ENCODE measurements around the gene NKIRAS1. TPM values are rescaled to one million over a fixed set of nuclear protein-coding genes. Genes with fewer than 3 reads are reported as not detected.
"Not testable (repeated sequence)": the region's sequence is repeated elsewhere in the genome, so short reads cannot be mapped to it uniquely, and the experiment has no call there.

Gene NKIRAS1
- total and polyA plus RNA-seq, 8 donors = 8.8 to 19.7 (median 14.5) TPM

DNA sequence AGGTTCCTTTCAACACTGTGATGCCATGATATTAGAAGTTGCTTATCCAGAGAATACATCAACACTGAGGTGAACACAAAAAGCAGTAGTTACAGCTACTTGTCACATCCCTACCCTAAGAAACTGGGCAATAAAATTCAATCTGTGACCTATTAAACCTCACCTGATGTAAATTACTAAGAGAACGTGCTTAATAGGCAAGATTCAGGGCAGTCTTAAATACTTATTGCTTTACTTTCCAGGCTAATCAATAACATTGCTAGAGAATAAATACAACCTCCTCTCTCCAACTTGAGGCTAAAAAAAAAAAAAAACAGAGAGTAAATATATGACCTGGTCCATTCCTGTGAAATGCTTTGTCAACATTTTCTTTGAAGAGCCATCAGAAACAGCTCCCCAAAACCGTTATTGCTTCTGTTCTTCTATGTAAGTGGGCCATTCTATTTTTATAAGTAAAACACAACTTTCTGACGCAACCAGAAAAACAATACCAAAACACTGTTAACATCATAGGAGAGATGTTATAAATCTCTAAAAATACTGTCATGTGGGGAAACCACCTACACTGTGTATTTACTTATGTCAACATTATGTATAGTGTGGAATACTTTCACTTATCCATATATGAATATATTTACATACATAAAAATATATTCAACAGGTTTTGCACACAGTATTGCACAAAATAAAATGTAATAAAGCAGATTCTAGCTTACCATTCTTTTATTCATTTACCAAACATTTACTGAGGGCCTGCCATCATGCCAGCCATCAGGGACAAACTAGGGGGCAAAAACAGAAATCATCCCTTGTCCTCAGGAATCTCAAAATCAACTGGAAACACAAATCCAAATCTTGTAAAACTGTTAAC lies 2.7 kb downstream of the NKIRAS1 start:
- ATAC-seq (no peak), DNase-seq (no peak)
- intact Hi-C loops (cut with DNase I) = no loop called here

DNA sequence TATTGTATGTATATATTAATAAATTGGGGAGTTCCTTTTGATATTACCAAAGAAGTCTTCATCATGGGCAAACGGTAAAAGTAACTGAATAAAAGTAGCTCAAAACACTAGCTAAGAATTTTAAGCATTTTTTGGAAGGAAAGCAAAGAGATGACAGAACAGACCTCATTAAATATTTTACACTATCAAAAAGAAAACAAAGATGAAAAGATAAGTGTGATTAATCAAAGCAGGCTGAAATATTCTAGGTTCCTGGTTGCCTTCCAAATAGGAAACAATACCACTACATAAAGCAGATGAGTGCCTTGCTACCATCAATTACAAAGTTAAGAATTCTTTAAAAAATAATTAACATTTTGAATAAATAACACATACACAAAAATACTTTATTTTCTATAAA lies 3.6 kb downstream of the NKIRAS1 start:
- H3K36me3 ChIP-seq = peaks cover 0 to 27% of the 10 kb centered on the region in 2 donors
- H3K4me1 ChIP-seq = peaks cover 6 to 21% of the 10 kb centered on the region in 2 donors
- no peak overlapping the region for H3K27ac ChIP-seq
- H3K4me3 ChIP-seq = no peak overlapping the region
- TF ChIP-seq, protein P1, sequence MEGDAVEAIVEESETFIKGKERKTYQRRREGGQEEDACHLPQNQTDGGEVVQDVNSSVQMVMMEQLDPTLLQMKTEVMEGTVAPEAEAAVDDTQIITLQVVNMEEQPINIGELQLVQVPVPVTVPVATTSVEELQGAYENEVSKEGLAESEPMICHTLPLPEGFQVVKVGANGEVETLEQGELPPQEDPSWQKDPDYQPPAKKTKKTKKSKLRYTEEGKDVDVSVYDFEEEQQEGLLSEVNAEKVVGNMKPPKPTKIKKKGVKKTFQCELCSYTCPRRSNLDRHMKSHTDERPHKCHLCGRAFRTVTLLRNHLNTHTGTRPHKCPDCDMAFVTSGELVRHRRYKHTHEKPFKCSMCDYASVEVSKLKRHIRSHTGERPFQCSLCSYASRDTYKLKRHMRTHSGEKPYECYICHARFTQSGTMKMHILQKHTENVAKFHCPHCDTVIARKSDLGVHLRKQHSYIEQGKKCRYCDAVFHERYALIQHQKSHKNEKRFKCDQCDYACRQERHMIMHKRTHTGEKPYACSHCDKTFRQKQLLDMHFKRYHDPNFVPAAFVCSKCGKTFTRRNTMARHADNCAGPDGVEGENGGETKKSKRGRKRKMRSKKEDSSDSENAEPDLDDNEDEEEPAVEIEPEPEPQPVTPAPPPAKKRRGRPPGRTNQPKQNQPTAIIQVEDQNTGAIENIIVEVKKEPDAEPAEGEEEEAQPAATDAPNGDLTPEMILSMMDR (IDR thresholded peaks at IDR 0.05) = no peak
- intact Hi-C loops (cut with DNase I) = no loop called here
- H3K9me3 ChIP-seq = no peaks in the 10 kb centered on the region
- H3K27me3 ChIP-seq = no peaks in the 10 kb centered on the region
- ATAC-seq = no peak
- DNase-seq = no peak

More for the DNA sequence above, 2.7 kb downstream of the NKIRAS1 start:
- Histone ChIP-seq H3K27me3 (no peaks in the 10 kb centered on the region), H3K4me3 (no peak overlapping the region), H3K27ac (no peak overlapping the region), H3K9me3 (no peaks in the 10 kb centered on the region), H3K4me1 (peaks cover 14 to 30% of the 10 kb centered on the region in 2 donors), H3K36me3 (peaks cover 0 to 31% of the 10 kb centered on the region in 2 donors)
- TF ChIP-seq, protein P1 (IDR thresholded peaks at IDR 0.05) = no peak

DNA sequence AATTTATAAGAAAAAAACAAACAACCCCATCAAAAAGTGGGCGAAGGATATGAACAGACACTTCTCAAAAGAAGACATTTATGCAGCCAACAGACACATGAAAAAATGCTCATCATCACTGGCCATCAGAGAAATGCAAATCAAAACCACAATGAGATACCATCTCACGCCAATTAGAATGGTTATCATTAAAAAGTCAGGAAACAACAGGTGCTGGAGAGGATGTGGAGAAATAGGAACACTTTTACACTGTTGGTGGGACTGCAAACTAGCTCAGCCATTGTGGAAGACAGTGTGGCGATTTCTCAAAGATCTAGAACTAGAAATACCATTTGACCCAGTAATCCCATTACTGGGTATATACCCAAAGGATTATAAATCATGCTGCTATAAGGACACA lies 4.5 kb downstream of the NKIRAS1 start:
- intact Hi-C loops (cut with DNase I); H3K27ac ChIP-seq; H3K27me3 ChIP-seq; DNase-seq; H3K9me3 ChIP-seq; ATAC-seq; H3K4me3 ChIP-seq: not testable (repeated sequence)
- Histone ChIP-seq H3K4me1 (peaks cover 4 to 17% of the 10 kb centered on the region in 2 donors), H3K36me3 (peaks cover 0 to 26% of the 10 kb centered on the region in 2 donors)

DNA sequence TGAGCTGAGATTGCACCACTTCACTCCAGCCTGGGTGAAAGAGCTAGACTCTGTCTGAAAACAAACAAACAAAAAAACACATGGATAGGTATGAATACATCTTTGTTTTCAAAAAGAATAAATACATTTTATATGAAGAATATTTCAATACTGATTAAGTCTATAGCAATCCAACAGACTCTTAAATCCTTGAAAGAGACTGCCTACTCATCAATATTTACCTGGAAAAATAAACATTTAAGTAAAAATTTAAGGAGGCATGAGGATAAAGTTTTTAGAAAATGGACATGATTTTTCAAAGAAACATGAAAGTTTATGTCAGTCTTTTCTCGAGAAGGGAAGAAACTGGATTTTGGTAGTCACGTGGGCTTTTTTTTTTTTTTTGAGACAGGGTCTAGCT lies 5.4 kb downstream of the NKIRAS1 start:
- intact Hi-C loops (cut with DNase I) = no loop called here
- Histone ChIP-seq H3K36me3 (peaks cover 0 to 27% of the 10 kb centered on the region in 2 donors), H3K4me3 (no peak overlapping the region), H3K9me3 (no peaks in the 10 kb centered on the region), H3K4me1 (peaks cover 4 to 17% of the 10 kb centered on the region in 2 donors), H3K27me3 (no peaks in the 10 kb centered on the region), H3K27ac (no peak overlapping the region)
- no peak for ATAC-seq
- DNase-seq = no peak
- TF ChIP-seq, protein P1 (IDR thresholded peaks at IDR 0.05) = no peak

DNA sequence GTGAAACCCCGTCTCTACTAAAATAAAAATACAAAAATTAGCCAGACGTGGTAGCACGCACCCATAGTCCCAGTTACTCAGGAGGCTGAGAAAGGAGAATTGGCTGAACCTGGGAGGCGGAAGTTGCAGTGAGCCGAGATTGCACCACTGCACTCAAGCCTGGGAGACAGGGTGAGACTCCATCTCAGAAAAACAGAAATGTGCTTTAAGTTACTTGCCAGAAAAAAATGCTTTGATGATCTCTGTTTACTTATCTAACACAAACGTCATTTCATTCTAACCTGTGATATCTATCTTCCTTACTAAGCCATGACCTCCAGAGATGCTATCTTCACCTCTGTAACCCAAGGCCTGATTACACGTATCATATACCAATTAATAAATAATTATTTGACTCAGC lies 7.4 kb downstream of the NKIRAS1 start:
- ATAC-seq = no peak
- Histone ChIP-seq H3K4me3 (no peak overlapping the region), H3K9me3 (no peaks in the 10 kb centered on the region), H3K27ac (no peak overlapping the region), H3K4me1 (peaks cover 0 to 1% of the 10 kb centered on the region in 2 donors), H3K36me3 (peaks cover 0 to 27% of the 10 kb centered on the region in 2 donors), H3K27me3 (no peaks in the 10 kb centered on the region)
- DNase-seq = no peak
- intact Hi-C loops (cut with DNase I) = no loop called here
- TF ChIP-seq, protein P1 (IDR thresholded peaks at IDR 0.05) = no peak
